Astrocyte (in vitro differentiated cells and primary cell): ENCODE results near the gene SLIT3.

Experiments
- EZH2 ChIP-seq: IDR thresholded peaks from 2 replicates; pipeline ENCODE4 v1.6.1; 2012; ENCODE audit warnings: mild to moderate bottlenecking, low read length, inconsistent platforms; ENCODE audit not compliant: insufficient read depth
- TF ChIP-seq, protein P1 (sequence below): IDR thresholded peaks from 2 replicates; pipeline ENCODE4 v1.5.1; 2011; ENCODE audit warnings: low read depth, mild to moderate bottlenecking, inconsistent platforms, low read length, moderate library complexity; ENCODE audit not compliant: insufficient read depth

DNA sequence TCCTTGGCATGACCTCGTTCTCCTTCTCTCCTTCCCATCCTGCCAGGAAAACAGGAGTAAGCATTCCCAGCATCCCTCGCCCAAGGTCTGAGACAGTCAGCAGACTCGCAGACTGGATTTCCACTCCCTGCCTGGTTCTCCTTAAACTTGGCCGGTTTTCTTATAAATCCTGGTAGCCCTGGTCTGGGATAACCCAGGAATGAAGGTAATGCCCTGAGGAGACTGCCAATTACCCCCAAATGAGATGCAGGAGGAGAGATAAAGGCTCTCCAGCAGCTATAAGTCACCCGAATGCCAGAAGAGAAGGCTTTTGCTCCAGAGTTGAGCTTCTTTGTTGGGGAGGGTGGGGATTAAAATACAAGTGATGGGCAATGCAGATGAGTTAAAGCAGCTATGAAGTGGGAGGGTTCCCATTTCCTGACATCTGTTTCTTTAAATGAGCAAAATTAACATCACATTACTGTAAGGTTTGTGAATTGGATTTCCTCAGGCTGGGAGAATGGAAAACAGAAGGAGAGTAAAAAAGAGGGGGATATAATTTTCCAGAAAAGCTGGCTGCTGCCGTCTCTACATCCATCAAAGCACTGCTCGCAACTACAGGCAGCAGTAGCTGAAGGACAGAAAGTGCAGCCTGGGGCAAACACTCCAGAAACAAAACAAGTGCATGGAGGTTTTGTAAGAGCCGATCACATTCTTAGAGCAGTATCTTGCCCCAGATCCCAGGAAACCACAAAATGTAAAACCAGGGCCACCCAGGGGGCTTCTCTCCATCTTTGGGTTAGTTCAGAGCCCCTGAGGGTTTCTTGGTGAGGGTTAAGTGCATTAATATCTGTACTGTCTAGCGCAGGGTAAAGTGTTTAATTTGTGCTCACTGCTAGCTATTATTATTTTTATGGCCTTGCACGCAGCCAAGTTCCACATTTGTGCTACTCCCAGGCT lies 544.2 kb downstream of the SLIT3 start:
- TF ChIP-seq, protein P1, sequence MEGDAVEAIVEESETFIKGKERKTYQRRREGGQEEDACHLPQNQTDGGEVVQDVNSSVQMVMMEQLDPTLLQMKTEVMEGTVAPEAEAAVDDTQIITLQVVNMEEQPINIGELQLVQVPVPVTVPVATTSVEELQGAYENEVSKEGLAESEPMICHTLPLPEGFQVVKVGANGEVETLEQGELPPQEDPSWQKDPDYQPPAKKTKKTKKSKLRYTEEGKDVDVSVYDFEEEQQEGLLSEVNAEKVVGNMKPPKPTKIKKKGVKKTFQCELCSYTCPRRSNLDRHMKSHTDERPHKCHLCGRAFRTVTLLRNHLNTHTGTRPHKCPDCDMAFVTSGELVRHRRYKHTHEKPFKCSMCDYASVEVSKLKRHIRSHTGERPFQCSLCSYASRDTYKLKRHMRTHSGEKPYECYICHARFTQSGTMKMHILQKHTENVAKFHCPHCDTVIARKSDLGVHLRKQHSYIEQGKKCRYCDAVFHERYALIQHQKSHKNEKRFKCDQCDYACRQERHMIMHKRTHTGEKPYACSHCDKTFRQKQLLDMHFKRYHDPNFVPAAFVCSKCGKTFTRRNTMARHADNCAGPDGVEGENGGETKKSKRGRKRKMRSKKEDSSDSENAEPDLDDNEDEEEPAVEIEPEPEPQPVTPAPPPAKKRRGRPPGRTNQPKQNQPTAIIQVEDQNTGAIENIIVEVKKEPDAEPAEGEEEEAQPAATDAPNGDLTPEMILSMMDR: no peak
- no peak for TF ChIP-seq EZH2
